GM23338 (cell line): ENCODE data around the gene TMEM119. TPM values are rescaled to one million over a fixed set of nuclear protein-coding genes. Genes with fewer than 3 reads are reported as not detected.

Source experiments
- ATAC-seq: fragments of 200-7000 bp; cut with Tn5 transposase; 3 replicates; pipeline ENCODE4 v1.9.1; 2020
- DNase-seq: peaks from one replicate; pipeline ENCODE4 v3.0.0-alpha.2; 2015; ENCODE audit warnings: low spot score
- H2AFZ ChIP-seq: fragments of 200-600 bp; sonication (generic); 2 replicates; pipeline ENCODE4 v1.8.0; 2016; ENCODE audit warnings: antibody characterized with exemption, mild to moderate bottlenecking, moderate library complexity
- H3F3A ChIP-seq: fragments of 200-600 bp; sonication (generic); replicated peaks from 2 replicates; pipeline ENCODE4 v1.8.0; 2017; ENCODE audit warnings: antibody characterized with exemption, mixed run types, low read depth
- H3K27ac ChIP-seq: fragments of 200-600 bp; sonication (generic); 2 replicates; pipeline ENCODE4 v1.6.1; 2016; ENCODE audit warnings: low read depth
- H3K27me3 ChIP-seq: fragments of 200-600 bp; sonication (generic); 2 replicates; pipeline ENCODE4 v1.8.0; 2016; ENCODE audit warnings: mild to moderate bottlenecking, mixed run types, moderate library complexity; ENCODE audit not compliant: insufficient read depth
- H3K36me3 ChIP-seq: fragments of 200-600 bp; sonication (generic); 2 replicates; pipeline ENCODE4 v1.8.0; 2016; ENCODE audit warnings: mild to moderate bottlenecking; ENCODE audit not compliant: insufficient read depth
- H3K4me1 ChIP-seq: fragments of 200-600 bp; sonication (generic); 2 replicates; pipeline ENCODE4 v1.8.0; 2016; ENCODE audit warnings: mild to moderate bottlenecking, moderate library complexity; ENCODE audit not compliant: insufficient read depth
- H3K4me2 ChIP-seq: fragments of 200-600 bp; sonication (generic); 2 replicates; pipeline ENCODE4 v1.7.1; 2017; ENCODE audit warnings: mixed run types
- H3K4me3 ChIP-seq: fragments of 200-600 bp; sonication (generic); 2 replicates; pipeline ENCODE4 v1.6.1; 2016; ENCODE audit warnings: mixed run types
- H3K79me2 ChIP-seq: fragments of 200-600 bp; sonication (generic); replicated peaks from 2 replicates; pipeline ENCODE4 v1.8.0; 2017; ENCODE audit warnings: mild to moderate bottlenecking; ENCODE audit not compliant: insufficient read depth
- H3K9me2 ChIP-seq: fragments of 200-600 bp; sonication (generic); 2 replicates; pipeline ENCODE4 v1.8.0; 2017; ENCODE audit not compliant: insufficient read depth
- H4K20me1 ChIP-seq: fragments of 200-600 bp; sonication (generic); replicated peaks from 2 replicates; pipeline ENCODE4 v1.8.0; 2017; ENCODE audit warnings: mild to moderate bottlenecking; ENCODE audit not compliant: insufficient read depth
- H3K27ac Mint-ChIP-seq: 2 replicates; pipeline ENCODE4 v1.8.0; 2020; ENCODE audit warnings: inconsistent platforms, mild to moderate bottlenecking, moderate library complexity, mixed read lengths
- H3K27me3 Mint-ChIP-seq: 3 replicates; pipeline ENCODE4 v1.8.0; 2022; ENCODE audit warnings: low read depth, mild to moderate bottlenecking, moderate library complexity, mixed read lengths, inconsistent platforms; ENCODE audit not compliant: insufficient read depth, poor library complexity
- H3K36me3 Mint-ChIP-seq: 3 replicates; pipeline ENCODE4 v1.8.0; 2021; ENCODE audit warnings: low read depth, mild to moderate bottlenecking, inconsistent platforms, moderate library complexity, mixed read lengths
- H3K4me1 Mint-ChIP-seq: 3 replicates; pipeline ENCODE4 v1.8.0; 2020; ENCODE audit warnings: mild to moderate bottlenecking, inconsistent platforms, mixed read lengths
- H3K4me3 Mint-ChIP-seq: 3 replicates; pipeline ENCODE4 v1.8.0; 2021; ENCODE audit warnings: moderate library complexity, mild to moderate bottlenecking, inconsistent platforms, mixed read lengths
- H3K9me3 Mint-ChIP-seq: 3 replicates; pipeline ENCODE4 v1.8.0; 2020; ENCODE audit warnings: moderate library complexity, mild to moderate bottlenecking, inconsistent platforms, mixed read lengths
- CTCF ChIP-seq, 2 experiments: fragments of 200-600 bp in 1 of 2; sonication (generic) in 1 of 2; conservative IDR thresholded peaks; 2 replicates each; pipeline versions ENCODE4 v1.5.1 to v1.6.1; 2016 to 2017; ENCODE audit warnings: antibody characterized with exemption in 2 of 2, low read depth in 2 of 2, mild to moderate bottlenecking in 2 of 2, moderate library complexity in 1 of 2
- ETS1 ChIP-seq: IDR thresholded peaks from 2 replicates; pipeline ENCODE4 v1.6.1; 2016; ENCODE audit warnings: antibody characterized with exemption
- EZH2 ChIP-seq: fragments of 200-600 bp; sonication (generic); IDR thresholded peaks from one replicate; pipeline ENCODE4 v1.8.0; 2017; ENCODE audit warnings: antibody characterized with exemption, mild to moderate bottlenecking, low read depth; ENCODE audit not compliant: unreplicated experiment
- EZH2phosphoT487 ChIP-seq: fragments of 200-600 bp; sonication (generic); IDR thresholded peaks from one replicate; pipeline ENCODE4 v1.8.1; 2018; ENCODE audit warnings: antibody characterized with exemption; ENCODE audit not compliant: unreplicated experiment
- JUNB ChIP-seq: IDR thresholded peaks from one replicate; pipeline ENCODE4 v1.6.1; 2016; ENCODE audit warnings: antibody characterized with exemption; ENCODE audit not compliant: unreplicated experiment
- NANOG ChIP-seq: IDR thresholded peaks from 2 replicates; pipeline ENCODE4 v1.6.1; 2016; ENCODE audit warnings: antibody characterized with exemption, borderline replicate concordance
- POLR2AphosphoS5 ChIP-seq: IDR thresholded peaks from 2 replicates; pipeline ENCODE4 v1.6.1; 2016; ENCODE audit warnings: antibody characterized with exemption, low read depth
- STAT1 ChIP-seq: IDR thresholded peaks from one replicate; pipeline ENCODE4 v1.6.1; 2016; ENCODE audit warnings: antibody characterized with exemption; ENCODE audit not compliant: unreplicated experiment
- ZNF114 ChIP-seq: fragments of 250-450 bp; sonication (Bioruptor Pico); IDR thresholded peaks from 2 replicates; pipeline ENCODE4 v1.5.0; 2020; ENCODE audit warnings: mild to moderate bottlenecking, moderate library complexity
- ZNF462 ChIP-seq: fragments of 250-450 bp; sonication (Bioruptor Pico); IDR thresholded peaks from 2 replicates; pipeline ENCODE4 v1.5.0; 2020; ENCODE audit warnings: mild to moderate bottlenecking, moderate library complexity
- polyA plus RNA-seq: library from polyadenylated mRNA; unstranded; fragments of >200 nt; fragmentation: Nextera tagmentation; extraction: Ambion mirVana; gene quantifications from 2 replicates; pipeline ENCODE4 v1.2.1, GENCODE V29; 2016
- total RNA-seq: library from RNA; depleted of rRNA; stranded (reverse); fragments of >200 nt; shearing (Covaris generic); gene quantifications from 2 replicates; pipeline ENCODE4 v1.2.3, GENCODE V29; 2014

Gene TMEM119
- total and polyA plus RNA-seq, 2 experiments from 2014 or later, result 0.06 to 0.07 TPM

- TF ChIP-seq ETS1, result no peak
- TF ChIP-seq ZNF114 (CRISPR knock-in tag), result no peak
- no peak for TF ChIP-seq EZH2phosphoT487
- no peak for TF ChIP-seq EZH2
- TF ChIP-seq NANOG, result no peak
- no peak for TF ChIP-seq POLR2AphosphoS5
- no peak for TF ChIP-seq ZNF462 (CRISPR knock-in tag)
- no peak for TF ChIP-seq JUNB
- no peak for TF ChIP-seq STAT1
Observed at GRCh38 chr12:108600702-108601007, 2.8 kb upstream of the TMEM119 start (continued).

- Histone ChIP-seq H3K4me2 (no peak overlapping the region), H3K9me2 (no peaks in the 10 kb centered on the region), H3K79me2 (no peaks in the 10 kb centered on the region), H3K27me3 (no peaks in the 10 kb centered on the region), H3K4me1 (no peaks in the 10 kb centered on the region), H4K20me1 (no peaks in the 10 kb centered on the region), H2AFZ (no peak overlapping the region), H3K36me3 (no peaks in the 10 kb centered on the region), H3F3A (no peaks in the 10 kb centered on the region), H3K4me3 (no peak overlapping the region), H3K27ac (no peak overlapping the region)
- Mint-ChIP-seq H3K9me3 (no peaks in the 10 kb centered on the region), H3K4me1 (peaks cover 19% of the 10 kb centered on the region), H3K36me3 (no peaks in the 10 kb centered on the region), H3K27me3 (peaks cover 2% of the 10 kb centered on the region), H3K27ac (no peak overlapping the region), H3K4me3 (no peak overlapping the region)
- no peak for DNase-seq
- peak in 1 of 2 experiments; percentile 20; a peak in 2 of 4 replicates for TF ChIP-seq CTCF (conservative IDR thresholded peaks at IDR 0.05; ENCODE audit: low read depth in 2 of 2)
- TF ChIP-seq NANOG, result no peak
- ATAC-seq, result no peak
Observed at GRCh38 chr12:108599948-108600701, 2.2 kb upstream of the TMEM119 start.
